CD4-positive, alpha-beta T cell treated with Interferon alpha-2 for 1 hour (primary cell): ENCODE data around the gene ARF6.
A peak's percentile ranks its signal among the peaks of the same experiment; 100 is the strongest.
"Not testable (repeated sequence)": the region's sequence is repeated elsewhere in the genome, so short reads cannot be mapped to it uniquely, and the experiment has no call there.

Source experiments
- DNase-seq, 2 donors: peaks; one replicate each; pipeline ENCODE4 v3.0.0-alpha.2; 2020 to 2022

ARF6 gene

DNA sequence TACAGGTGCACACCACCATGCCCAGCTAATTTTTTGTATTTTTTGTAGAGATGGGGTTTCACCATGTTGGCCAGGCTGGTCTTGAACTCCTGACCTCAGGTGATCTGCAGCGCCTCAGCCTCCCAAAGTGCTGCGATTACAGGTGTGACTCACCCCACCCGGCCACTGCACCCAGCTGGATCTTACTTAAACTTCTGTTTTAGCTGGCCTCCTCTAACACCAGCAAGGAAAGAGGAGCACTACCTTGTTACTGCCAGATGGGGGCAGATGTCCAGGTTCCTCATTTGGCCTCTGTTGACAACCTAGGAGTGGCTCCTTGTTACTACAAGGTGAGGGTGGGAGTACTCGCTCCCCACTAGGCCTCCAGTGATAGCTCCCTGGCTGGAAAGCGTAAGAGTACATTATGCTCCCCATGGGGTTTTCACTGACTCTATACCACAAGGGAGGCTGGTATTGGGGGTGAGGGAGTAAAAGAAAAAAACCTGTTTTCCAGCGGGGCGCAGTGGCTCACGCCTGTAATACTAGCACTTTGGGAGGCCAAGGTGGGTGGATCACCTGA is 13.2 kb upstream of the ARF6 start:
- peak; percentile 72 to 82 for DNase-seq

- no peak for DNase-seq
Observed at GRCh38 chr14:49880267-49881064, 12.4 kb upstream of the ARF6 start.

- DNase-seq, result no peak
Observed at GRCh38 chr14:49881350-49882001, 11.4 kb upstream of the ARF6 start.

DNA sequence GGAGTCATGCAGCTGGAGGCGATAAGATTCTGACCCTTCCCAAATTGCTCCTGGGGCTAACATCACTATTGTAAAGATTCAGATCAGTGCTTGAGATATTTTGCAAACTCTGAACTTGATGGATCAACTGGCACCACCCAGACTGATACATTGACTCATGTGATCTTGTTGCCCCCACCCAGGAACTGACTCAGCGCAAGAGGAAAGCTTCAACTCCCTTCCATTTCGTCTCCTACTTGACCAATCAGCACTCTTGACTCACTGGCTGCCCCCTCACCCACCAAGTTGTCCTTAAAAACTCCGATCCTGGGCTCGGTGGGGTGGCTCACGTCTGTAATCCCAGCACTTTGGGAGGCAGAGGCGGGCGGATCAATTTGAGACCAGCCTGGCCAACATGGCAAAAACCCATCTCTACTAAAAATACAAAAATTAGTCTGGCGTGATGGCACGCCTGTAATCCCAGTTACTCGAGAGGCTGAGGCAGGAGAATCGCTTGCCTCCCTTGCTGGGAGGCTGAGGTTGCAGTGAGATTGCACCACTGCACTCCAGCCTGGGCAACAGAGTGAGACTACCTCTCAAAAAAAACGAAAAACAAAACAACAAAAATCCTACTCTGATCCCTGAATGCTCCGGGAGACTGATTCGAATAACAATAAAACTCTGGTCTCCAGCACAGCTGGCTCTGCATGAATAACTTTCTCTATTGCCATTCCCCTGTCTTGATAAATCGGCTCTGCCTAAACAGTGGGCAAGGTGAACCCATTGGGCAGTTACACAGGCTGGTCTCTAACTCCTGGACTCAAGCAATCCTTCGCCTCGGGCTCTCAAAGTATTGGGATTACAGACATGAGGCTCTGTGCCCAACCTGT is 9.8 kb upstream of the ARF6 start:
- no peak for DNase-seq

DNA sequence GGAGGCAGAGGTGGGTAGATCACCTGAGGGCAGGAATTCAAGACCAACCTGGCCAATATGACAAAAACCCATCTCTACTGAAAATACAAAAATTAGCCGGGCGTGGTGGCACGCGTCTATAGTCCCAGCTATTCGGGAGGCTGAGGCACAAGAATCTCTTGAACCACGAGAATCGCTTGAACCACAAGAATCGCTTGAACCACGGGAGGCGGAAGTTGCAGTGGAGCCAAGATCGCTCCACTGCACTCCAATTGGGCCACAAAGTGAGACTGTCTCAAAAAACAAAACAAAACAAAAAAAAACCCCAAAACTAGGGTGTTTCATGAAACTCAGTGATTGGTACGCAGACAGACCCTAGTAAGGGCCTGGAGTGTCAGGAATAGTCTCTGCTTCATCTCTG is 6.4 kb upstream of the ARF6 start:
- peak in 1 of 2 donors; percentile 36 for DNase-seq

GRCh38 chr14:49888293-49888692 is 4.6 kb upstream of the ARF6 start:
- DNase-seq, result no peak

- DNase-seq, result peak; percentile 75 to 79
Observed at GRCh38 chr14:49892301-49892635, 614 bp upstream of the ARF6 start.

DNA sequence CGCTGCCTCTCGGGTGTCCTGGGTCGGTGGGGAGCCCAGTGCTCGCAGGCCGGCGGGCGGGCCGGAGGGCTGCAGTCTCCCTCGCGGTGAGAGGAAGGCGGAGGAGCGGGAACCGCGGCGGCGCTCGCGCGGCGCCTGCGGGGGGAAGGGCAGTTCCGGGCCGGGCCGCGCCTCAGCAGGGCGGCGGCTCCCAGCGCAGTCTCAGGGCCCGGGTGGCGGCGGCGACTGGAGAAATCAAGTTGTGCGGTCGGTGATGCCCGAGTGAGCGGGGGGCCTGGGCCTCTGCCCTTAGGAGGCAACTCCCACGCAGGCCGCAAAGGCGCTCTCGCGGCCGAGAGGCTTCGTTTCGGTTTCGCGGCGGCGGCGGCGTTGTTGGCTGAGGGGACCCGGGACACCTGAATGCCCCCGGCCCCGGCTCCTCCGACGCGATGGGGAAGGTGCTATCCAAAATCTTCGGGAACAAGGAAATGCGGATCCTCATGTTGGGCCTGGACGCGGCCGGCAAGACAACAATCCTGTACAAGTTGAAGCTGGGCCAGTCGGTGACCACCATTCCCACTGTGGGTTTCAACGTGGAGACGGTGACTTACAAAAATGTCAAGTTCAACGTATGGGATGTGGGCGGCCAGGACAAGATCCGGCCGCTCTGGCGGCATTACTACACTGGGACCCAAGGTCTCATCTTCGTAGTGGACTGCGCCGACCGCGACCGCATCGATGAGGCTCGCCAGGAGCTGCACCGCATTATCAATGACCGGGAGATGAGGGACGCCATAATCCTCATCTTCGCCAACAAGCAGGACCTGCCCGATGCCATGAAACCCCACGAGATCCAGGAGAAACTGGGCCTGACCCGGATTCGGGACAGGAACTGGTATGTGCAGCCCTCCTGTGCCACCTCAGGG is 679 bp downstream of the ARF6 start:
- peak; percentile 78 to 81 for DNase-seq

- DNase-seq, result peak in 1 of 2 donors; percentile 39
Observed at GRCh38 chr14:49894214-49895107, 1.6 kb downstream of the ARF6 start.

DNA sequence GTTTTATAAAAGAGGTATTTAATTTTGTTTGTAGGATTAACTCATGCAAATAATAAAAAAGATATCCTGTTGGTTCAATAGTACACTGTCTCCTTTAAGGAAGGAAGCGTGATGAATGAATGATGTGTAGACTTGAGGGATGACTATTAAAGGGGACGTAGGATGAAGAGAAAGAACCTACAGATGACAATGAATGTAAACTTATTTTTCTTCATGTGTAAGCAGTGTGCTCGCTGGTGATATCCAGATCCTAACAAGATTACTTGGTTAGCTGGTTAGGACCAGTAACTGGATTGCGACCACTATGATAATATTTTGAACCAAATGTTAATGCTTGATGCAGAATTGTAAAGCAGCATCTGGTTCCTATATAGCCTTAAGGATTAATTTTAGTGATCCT is 2.6 kb downstream of the ARF6 start:
- peak in 1 of 2 donors; percentile 37 for DNase-seq

DNA sequence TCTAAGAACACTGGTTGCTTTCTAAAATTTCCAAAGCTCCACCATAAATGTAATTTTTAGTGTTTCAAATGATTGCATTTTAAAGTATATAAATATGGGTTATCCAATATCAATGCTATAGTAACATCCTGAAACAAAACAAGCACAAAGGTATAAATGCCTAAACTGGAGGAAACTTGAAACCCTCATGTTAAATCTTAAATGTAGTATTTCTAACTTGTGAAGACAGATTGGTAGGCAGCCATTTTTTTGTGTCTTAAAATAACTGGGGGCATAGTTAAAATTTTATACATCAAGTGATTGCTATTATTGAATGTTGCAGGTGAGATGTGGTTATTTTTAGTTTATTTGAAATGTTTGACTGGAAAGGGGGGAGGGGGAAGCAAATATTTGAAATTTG is 3.4 kb downstream of the ARF6 start:
- not testable (repeated sequence) for DNase-seq

DNA sequence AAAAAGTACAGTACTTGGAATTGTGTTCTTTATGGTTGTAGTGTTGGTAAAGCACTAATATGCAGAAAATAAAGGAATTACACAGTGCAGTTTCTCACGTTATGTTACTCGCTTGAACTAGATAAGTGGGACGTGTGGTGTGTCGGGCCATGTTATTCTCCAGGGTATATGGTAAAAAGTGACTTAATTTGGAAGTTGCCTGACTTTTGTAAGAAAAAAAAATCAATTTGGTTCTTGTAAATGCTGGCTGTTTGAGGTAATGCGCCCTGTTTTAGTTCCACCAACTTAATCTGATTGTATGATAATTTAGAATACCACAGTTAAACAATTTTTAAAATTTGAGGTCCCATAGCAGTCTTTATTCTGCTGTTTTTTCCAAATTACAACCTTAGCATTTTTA is 4.1 kb downstream of the ARF6 start:
- peak in 1 of 2 donors; percentile 47 for DNase-seq

GRCh38 chr14:49897414-49897813 is 4.5 kb downstream of the ARF6 start:
- no peak for DNase-seq

DNA sequence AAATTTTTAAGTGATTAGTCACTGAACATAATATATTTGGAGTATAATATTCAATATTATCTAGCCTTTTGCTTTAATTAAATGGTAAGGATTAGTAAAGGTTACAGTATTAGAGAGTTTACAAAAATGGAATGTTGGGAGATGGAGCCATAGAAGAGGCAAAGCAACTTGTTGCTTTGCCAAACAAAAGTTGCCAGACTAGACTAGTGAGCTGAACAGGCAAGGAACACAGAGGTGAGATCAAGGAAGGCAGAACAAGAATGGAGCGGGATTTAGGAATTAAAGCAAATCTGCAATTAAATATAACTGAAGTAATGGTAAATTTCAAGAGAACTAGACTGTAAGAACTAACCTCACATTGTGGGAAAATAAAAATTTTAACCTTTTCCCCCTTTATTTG is 5.1 kb downstream of the ARF6 start:
- peak in 1 of 2 donors; percentile 17 for DNase-seq

DNA sequence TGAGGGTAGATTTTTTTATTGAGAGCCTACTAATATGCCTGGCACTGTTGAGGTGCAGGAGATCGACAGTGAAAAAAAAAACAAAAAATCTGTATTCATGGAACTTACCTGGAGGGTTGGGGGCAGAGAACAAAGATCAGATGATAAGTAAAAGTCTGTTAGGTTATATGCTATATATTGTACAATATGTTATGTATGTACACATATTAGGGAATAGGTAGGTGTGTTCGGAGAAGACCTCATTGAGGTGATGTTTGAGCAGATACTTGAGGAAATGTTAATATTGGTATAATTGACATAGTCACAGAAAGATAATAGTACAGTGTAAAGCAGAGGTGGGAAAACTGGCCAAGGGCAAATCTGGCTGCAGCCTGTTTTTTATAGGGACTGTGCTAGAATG is 5.6 kb downstream of the ARF6 start:
- DNase-seq, result peak in 1 of 2 donors; percentile 11

DNA sequence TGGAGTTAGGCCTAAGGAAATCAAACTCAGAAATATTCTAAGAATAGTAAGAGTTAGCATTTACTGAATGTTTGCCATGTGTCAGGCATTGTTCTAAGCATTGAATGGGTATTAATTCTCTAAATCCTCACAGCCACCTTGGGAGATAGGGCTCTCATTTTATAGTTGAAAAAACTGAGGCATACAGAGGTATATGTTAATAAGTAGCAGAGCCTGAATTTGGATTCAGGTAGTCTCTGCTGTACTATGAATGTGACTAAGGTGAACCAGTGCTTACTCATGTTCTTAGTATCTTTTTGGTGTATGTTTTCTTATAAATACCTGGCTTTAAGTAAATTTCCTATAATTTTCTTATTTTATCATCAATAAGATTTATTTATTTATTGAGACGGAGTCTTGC is 8.1 kb downstream of the ARF6 start:
- no peak for DNase-seq

- DNase-seq, result peak in 1 of 2 donors; percentile 27
Observed at GRCh38 chr14:49902679-49903246, 9.9 kb downstream of the ARF6 start.

DNA sequence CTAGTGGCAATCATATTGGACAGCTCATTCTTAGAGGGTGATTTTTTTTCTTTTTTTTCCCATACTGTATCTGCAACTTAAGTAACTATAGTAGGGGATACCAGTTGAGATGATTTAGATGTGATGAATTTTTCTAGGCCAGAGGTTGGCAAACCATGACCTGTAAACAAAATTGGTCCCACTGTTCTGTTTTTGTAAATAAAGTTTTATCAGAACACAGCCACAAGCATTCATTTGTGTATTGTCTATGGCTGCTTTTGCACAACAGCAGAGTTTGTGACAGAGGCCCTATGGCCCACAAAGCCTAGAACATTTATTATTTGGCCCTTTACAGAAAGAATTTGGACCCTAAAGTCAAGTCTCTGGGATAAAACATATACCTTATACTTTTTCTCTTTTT is 11.4 kb downstream of the ARF6 start:
- no peak for DNase-seq

GRCh38 chr14:49905989-49906388 is 13.1 kb downstream of the ARF6 start:
- no peak for DNase-seq

DNA sequence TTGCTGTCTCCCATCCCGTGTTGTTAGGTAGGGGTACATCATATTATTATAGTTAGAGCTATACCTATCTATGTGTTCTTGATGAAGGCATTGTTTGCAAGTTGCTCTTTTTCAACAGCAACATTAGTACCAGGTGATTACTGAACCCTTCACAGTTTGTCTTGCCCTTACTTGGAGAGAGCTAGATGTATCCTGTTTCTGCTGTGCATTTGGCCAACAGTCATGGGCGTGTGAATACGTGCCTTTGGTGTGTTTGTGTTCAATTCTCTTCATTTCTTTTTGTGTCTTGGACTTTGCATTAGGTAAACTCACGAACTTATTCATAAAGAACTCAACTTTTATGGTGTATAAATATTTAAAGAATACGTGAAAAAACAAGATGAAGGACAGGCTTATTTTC is 14.3 kb downstream of the ARF6 start:
- no peak for DNase-seq

GRCh38 chr14:49908433-49908782 is 15.5 kb downstream of the ARF6 start:
- DNase-seq, result no peak
